Lower leg skin (tissue), 3 donors: ENCODE measurements around the gene IGSF11.

Experiments
- POLR2A ChIP-seq, 2 donors: fragments of 450-650 bp; IDR thresholded peaks; one replicate each; pipeline ENCODE4 v1.6.1; 2016 to 2017; ENCODE audit warnings: antibody characterized with exemption in 2 of 2, mild to moderate bottlenecking in 1 of 2, moderate library complexity in 1 of 2
- TF ChIP-seq, protein P1 (sequence below), 3 donors: fragments of 450-650 bp; IDR thresholded peaks; one replicate each; pipeline ENCODE4 v1.5.1; 2016; ENCODE audit warnings: antibody characterized with exemption in 3 of 3, mild to moderate bottlenecking in 3 of 3, moderate library complexity in 2 of 3

DNA sequence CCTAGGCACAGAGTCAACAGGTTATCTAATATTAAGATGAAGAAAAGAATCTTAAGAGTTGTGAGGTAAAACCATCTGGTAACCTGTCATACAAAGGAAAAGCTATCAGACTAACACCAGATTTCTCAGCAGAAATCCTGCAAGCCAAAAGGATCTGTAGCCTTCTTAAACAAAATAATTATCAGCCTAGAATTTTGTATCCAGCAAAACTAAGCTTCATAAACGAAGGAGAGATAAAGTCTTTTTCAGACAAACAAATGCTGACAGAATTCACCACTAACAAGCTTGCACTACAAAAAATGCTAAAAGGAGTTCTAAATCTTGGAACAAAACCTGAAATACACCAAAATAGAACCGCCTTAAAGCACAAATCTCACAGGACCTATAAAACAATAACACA lies 9.9 kb upstream of the IGSF11 start:
- TF ChIP-seq, protein P1, sequence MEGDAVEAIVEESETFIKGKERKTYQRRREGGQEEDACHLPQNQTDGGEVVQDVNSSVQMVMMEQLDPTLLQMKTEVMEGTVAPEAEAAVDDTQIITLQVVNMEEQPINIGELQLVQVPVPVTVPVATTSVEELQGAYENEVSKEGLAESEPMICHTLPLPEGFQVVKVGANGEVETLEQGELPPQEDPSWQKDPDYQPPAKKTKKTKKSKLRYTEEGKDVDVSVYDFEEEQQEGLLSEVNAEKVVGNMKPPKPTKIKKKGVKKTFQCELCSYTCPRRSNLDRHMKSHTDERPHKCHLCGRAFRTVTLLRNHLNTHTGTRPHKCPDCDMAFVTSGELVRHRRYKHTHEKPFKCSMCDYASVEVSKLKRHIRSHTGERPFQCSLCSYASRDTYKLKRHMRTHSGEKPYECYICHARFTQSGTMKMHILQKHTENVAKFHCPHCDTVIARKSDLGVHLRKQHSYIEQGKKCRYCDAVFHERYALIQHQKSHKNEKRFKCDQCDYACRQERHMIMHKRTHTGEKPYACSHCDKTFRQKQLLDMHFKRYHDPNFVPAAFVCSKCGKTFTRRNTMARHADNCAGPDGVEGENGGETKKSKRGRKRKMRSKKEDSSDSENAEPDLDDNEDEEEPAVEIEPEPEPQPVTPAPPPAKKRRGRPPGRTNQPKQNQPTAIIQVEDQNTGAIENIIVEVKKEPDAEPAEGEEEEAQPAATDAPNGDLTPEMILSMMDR (IDR thresholded peaks at IDR 0.05) = no peak
- no peak for TF ChIP-seq POLR2A (IDR thresholded peaks at IDR 0.05)
